ENCODE measurements around the gene FCGR3A.
"Not testable (repeated sequence)": the region's sequence is repeated elsewhere in the genome, so short reads cannot be mapped to it uniquely, and the experiment has no call there.

Gene FCGR3A

DNA sequence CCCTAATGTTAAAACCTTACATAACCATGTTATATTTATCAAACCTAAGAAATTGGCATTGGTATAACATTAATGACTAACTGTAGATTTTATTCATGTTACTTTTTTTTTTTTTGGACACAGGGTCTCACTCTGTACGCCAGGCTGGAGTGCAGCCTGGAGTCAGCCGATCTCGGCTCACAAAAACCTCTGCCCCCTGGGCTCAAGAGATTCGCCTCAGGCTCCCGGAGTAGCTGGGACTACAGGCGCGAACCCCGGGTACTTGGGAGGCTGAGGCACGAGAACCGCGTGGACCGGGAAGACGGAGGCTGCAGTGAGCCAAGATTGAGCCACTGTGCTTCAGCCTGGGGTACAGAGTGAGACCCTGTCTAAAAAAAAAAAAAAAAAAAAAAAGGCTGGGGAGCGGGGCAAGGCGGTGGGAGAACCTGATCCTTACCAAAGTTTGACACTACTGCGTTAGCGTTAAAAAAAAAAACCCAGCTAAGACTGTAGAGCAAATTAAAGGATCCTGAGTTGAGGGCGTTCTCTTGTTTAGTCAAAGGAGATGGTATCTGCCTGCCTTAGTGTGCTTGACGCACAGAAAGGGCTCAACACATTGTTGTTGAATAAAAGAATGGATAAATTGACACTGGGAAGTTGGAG, 20.0 kb downstream of the FCGR3A start:
- not testable (repeated sequence) for DNase-seq (ENCODE audit: low spot score)

DNA sequence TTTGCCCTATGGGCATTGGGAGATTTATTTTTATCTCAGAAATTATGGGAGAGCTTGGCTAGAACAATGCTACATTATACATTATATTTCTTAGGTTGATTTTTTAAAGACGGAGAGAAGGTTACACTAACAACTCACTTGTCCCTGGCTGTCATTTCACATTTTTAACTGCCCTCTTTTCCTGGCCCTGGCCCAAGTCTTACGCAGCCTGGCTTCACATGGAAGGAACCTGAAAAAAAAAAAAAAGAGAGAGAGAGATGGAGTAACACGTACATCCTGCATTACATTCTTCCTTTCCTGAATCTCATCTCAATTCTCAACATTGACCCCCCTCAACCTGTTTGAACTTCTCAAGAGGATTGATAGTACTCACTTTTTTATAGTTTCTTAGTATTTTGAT, 21.1 kb downstream of the FCGR3A start:
- DNase-seq (ENCODE audit: low spot score) = not testable (repeated sequence)

- DNase-seq (ENCODE audit: low spot score) = not testable (repeated sequence)
Measured at GRCh38 chr1:161525918-161526317, 23.7 kb downstream of the FCGR3A start.

DNA sequence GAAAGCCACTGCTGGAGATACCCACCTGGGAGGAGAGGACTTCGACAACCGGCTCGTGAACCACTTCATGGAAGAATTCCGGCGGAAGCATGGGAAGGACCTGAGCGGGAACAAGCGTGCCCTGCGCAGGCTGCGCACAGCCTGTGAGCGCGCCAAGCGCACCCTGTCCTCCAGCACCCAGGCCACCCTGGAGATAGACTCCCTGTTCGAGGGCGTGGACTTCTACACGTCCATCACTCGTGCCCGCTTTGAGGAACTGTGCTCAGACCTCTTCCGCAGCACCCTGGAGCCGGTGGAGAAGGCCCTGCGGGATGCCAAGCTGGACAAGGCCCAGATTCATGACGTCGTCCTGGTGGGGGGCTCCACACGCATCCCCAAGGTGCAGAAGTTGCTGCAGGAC, 24.3 kb downstream of the FCGR3A start:
- not testable (repeated sequence) for DNase-seq (ENCODE audit: low spot score)

DNA sequence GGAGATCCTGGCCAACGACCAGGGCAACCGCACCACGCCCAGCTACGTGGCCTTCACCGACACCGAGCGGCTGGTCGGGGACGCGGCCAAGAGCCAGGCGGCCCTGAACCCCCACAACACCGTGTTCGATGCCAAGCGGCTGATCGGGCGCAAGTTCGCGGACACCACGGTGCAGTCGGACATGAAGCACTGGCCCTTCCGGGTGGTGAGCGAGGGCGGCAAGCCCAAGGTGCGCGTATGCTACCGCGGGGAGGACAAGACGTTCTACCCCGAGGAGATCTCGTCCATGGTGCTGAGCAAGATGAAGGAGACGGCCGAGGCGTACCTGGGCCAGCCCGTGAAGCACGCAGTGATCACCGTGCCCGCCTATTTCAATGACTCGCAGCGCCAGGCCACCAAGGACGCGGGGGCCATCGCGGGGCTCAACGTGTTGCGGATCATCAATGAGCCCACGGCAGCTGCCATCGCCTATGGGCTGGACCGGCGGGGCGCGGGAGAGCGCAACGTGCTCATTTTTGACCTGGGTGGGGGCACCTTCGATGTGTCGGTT, 24.8 kb downstream of the FCGR3A start:
- DNase-seq (ENCODE audit: low spot score) = not testable (repeated sequence)

GRCh38 chr1:161523817-161524741, 25.5 kb downstream of the FCGR3A start, which contains the start of gene HSPA6:
TSS of gene HSPA6 (plus strand) at chr1:161524540. CDS start at chr1:161524659, 119 bp downstream.
- peak; percentile 81 for DNase-seq (ENCODE audit: low spot score)

- not testable (repeated sequence) for DNase-seq (ENCODE audit: low spot score)
Measured at GRCh38 chr1:161523041-161523816, 26.4 kb downstream of the FCGR3A start.

DNA sequence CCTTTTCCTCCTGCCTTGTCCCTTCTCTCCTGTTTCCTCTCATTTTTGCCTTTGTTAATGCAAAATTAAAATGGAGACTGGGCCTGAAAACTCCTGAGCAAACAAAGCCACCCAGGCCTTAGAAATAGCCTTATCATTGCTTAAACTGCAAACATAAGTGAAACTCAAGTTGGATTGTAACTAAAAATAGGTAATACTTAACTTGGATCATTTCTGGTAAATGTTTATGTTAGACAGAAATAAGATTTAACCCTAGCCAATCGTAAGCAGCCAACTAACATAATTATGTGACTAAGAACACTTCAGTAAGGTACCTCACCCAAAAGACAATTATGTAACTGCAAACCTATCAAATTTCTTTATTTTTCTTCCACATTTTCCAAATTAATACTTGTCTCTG, 35.7 kb downstream of the FCGR3A start:
- not testable (repeated sequence) for DNase-seq (ENCODE audit: low spot score)

GRCh38 chr1:161513448-161513780, 36.2 kb downstream of the FCGR3A start:
- not testable (repeated sequence) for DNase-seq (ENCODE audit: low spot score)

GRCh38 chr1:161512636-161513447, 36.8 kb downstream of the FCGR3A start:
- DNase-seq (ENCODE audit: low spot score) = not testable (repeated sequence)

- no peak for DNase-seq (ENCODE audit: low spot score)
Measured at GRCh38 chr1:161511756-161512060, 37.9 kb downstream of the FCGR3A start.

DNA sequence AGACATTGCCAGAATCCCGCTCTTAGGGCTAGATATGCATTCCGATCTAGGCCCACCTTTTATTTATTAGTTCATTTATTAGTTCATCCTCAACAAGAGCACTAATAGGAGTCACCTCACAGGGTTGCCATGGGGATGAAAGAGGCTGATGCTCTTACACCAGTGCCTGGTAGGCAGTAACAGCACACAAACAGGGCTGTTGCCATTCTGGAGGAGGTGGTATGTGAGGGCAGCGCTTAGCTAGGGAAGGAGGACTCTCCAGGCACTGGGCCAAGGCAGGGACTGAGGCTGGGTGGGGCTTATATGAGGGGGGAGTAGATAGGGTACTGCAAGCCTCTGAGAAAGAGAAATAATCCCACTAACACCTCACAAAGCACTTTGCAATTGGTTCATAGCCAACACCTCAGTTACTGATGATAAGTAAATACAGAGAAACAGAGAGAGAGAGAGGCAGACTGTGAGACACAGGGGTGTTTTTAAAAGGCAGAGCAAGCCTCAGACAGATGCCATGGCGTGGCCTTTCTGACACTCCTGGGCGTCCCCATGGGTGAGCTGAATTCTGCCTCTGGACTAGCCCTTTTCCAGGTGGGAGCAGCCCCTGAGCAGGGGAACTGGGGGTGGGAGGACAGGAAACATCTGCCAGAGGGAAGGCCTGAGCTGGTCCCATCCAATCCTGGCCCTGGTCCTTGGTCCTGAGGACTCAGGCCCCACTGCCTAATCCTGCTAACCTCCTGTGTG, 38.4 kb downstream of the FCGR3A start:
- DNase-seq (ENCODE audit: low spot score) = no peak

GRCh38 chr1:161510477-161510876, 39.1 kb downstream of the FCGR3A start:
- DNase-seq (ENCODE audit: low spot score) = no peak

GRCh38 chr1:161506336-161507223, 43.0 kb downstream of the FCGR3A start:
- DNase-seq (ENCODE audit: low spot score) = no peak

DNA sequence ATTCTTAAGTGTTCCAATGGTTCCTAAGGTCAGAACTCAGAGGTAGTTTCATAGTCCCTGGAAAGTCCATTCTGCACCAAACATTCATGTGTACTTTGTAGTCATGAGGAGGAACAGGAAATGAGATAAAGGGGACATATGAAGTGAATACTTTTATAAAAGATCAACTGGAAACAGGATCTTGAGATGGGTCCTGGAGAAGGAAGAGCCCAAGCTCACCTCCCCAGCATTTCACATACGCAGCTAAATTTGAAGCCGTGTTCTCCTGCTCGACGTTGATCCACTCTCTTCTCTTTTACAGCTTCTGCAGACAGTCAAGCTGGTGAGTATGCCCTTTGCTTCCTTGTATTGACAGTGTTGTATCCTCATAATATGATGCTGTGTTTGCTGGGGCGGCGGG, 43.9 kb downstream of the FCGR3A start:
- DNase-seq (ENCODE audit: low spot score) = no peak

DNA sequence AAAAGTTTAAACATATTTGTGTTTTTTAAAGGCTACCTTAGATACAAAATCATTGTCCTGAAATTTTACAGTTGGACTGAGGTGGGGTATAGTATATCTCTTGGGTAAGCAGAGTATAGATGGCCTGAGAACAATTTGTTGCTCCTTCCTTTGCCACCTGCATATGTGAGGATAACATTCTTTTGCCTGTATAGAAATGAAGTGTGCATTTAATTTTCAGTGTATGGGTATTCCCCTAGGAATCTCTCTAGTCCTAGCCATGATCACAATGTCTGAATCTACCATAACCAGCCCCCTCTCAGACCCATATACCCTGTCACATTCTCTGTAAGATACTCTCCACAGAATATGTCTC, 46.2 kb downstream of the FCGR3A start:
- no peak for DNase-seq (ENCODE audit: low spot score)

DNA sequence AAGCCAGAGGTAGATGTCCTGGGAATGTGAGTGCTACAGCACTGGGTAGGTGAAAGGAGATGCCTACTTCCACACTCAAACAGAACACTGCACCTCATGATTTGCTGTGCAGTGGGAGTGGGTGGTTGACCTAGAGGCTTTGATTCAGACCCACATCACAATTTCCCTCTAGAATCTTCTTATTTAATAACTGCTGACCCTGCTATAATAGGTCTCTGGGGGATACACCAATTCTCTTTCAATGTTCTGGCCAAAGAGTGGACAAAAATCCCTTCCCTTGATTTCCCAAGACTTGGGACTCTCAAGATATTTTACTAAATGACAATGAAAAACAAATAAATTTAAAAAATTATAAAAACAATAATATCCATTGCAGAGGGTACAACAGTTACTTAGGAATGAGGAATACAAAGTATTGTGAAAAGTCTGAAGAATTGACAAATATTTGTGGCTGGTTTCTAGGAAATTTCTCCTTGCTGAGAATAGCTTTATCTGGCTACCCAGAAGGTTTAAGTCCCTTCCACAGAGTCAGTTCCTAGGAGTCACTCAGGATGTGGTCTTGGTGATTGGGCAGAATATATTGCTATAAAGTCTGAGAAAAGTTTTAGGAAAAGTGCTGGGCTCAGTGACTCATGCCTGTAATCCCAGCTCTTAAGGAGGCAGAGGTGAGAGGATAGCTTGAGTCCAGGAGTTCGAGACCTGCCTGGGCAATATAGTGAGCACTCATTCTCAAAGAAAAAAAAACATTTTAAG, 46.8 kb downstream of the FCGR3A start:
- DNase-seq (ENCODE audit: low spot score) = peak; percentile 22

DNA sequence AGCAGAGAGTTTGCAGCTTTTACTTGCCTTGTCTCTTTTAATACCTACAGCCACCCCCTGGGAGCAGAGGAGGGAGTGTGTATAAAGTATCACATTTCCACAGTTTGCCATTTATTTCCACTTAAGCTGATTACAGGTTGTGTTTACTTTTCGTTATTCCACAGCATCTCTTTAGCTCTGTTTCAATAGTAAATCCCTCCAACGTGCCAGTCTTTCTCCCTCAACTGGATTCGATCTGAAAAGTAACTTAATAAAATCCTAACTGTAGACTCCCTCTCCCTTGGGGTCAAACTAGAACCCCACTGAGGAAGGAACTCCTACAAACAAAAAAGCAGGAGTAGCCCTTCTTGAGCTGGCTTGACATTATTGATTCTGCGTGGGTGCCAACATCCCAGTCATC, 47.4 kb downstream of the FCGR3A start:
- DNase-seq (ENCODE audit: low spot score) = no peak

- DNase-seq (ENCODE audit: low spot score) = no peak
Measured at GRCh38 chr1:161501234-161501633, 48.4 kb downstream of the FCGR3A start.
